IPS-18c (cell line): ENCODE measurements around the gene CREM.

ENCODE experiments used
- H3K4me3 ChIP-seq: 2 replicates; pipeline ENCODE4 v1.7.0; 2013; ENCODE audit warnings: low read depth, mild to moderate bottlenecking, low read length, moderate library complexity; ENCODE audit not compliant: insufficient read depth
- H3K9me3 ChIP-seq: one replicate; pipeline ENCODE4 v1.6.1; 2013; ENCODE audit warnings: mild to moderate bottlenecking, low read length, moderate library complexity; ENCODE audit not compliant: control insufficient read depth, insufficient read depth

Gene CREM

GRCh38 chr10:35129185-35129674 is 2.6 kb downstream of the CREM start:
- H3K4me3 ChIP-seq = no peak overlapping the region
- no peaks in the 10 kb centered on the region for H3K9me3 ChIP-seq

GRCh38 chr10:35130663-35131062 is 4.0 kb downstream of the CREM start:
- Histone ChIP-seq H3K4me3 (no peak overlapping the region), H3K9me3 (no peaks in the 10 kb centered on the region)

GRCh38 chr10:35132727-35133126 is 6.1 kb downstream of the CREM start:
- Histone ChIP-seq H3K9me3 (no peaks in the 10 kb centered on the region), H3K4me3 (no peak overlapping the region)

GRCh38 chr10:35133586-35133985 is 6.9 kb downstream of the CREM start:
- H3K4me3 ChIP-seq = no peak overlapping the region

GRCh38 chr10:35135861-35136260 is 9.2 kb downstream of the CREM start:
- Histone ChIP-seq H3K4me3 (no peak overlapping the region), H3K9me3 (no peaks in the 10 kb centered on the region)

More at GRCh38 chr10:35133586-35133985, 6.9 kb downstream of the CREM start:
- no peaks in the 10 kb centered on the region for H3K9me3 ChIP-seq

DNA sequence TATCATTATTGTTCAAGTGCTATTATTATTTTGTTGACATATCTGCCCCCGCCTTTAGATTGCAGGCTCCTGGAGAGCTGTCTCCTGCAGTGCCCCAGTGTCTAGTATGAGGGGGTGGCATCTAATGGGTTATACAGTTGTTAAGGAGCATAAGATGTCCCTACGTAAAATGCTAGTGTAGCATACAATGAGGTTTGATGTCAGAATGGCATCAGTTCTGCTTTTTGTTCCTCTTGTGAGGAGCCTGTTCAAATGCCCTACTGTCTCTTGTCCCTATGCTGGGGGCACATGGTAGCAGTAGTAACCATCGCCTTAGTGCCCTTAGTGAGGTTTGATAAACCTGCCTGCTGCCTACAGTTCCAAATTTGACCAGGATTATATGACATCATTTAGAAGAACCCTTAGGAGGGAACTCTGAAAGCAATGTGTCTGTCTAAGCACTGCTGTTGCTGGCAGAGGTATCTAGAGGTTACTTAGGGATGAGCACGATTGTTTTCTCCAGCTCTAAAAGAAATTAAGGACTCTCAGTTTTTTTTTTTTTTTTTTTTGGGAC is 9.7 kb downstream of the CREM start:
- no peak overlapping the region for H3K4me3 ChIP-seq

GRCh38 chr10:35140126-35140525 is 13.5 kb downstream of the CREM start:
- Histone ChIP-seq H3K9me3 (no peaks in the 10 kb centered on the region), H3K4me3 (no peak overlapping the region)

More for the DNA sequence above, 9.7 kb downstream of the CREM start:
- H3K9me3 ChIP-seq = no peaks in the 10 kb centered on the region

GRCh38 chr10:35140727-35141126 is 14.1 kb downstream of the CREM start:
- Histone ChIP-seq H3K4me3 (no peak overlapping the region), H3K9me3 (no peaks in the 10 kb centered on the region)

- Histone ChIP-seq H3K9me3 (no peaks in the 10 kb centered on the region), H3K4me3 (no peak overlapping the region)
Measured at GRCh38 chr10:35150308-35150707, 23.7 kb downstream of the CREM start.

GRCh38 chr10:35152992-35153391 is 26.3 kb downstream of the CREM start:
- no peak overlapping the region for H3K4me3 ChIP-seq
- no peaks in the 10 kb centered on the region for H3K9me3 ChIP-seq

DNA sequence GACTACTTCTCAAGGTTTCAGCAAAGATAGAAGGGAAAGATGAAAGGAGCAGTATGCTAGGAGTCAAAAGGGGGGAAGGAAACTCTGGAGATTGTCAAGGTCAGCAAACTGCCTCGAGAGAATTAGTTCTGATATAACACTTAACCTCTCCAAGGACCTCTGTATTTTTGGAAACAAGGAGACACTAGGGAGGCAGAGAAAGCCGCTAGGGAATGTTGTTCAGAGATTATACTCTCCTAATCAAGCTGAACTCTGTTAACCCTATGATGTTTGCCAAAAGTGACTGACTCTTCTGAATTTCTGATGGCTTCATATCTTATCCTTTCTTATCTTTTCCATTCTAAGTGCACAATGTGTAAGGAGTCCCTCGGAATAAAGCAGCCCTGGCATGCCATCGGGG is 27.1 kb downstream of the CREM start:
- no peaks in the 10 kb centered on the region for H3K9me3 ChIP-seq

GRCh38 chr10:35160743-35161142 is 34.1 kb downstream of the CREM start:
- Histone ChIP-seq H3K9me3 (no peaks in the 10 kb centered on the region), H3K4me3 (no peak overlapping the region)

More for the DNA sequence above, 27.1 kb downstream of the CREM start:
- H3K4me3 ChIP-seq = no peak overlapping the region

GRCh38 chr10:35161906-35162305 is 35.3 kb downstream of the CREM start:
- no peak overlapping the region for H3K4me3 ChIP-seq

GRCh38 chr10:35165136-35165535 is 38.5 kb downstream of the CREM start:
- Histone ChIP-seq H3K4me3 (no peak overlapping the region), H3K9me3 (no peaks in the 10 kb centered on the region)

More at GRCh38 chr10:35161906-35162305, 35.3 kb downstream of the CREM start:
- H3K9me3 ChIP-seq = no peaks in the 10 kb centered on the region

DNA sequence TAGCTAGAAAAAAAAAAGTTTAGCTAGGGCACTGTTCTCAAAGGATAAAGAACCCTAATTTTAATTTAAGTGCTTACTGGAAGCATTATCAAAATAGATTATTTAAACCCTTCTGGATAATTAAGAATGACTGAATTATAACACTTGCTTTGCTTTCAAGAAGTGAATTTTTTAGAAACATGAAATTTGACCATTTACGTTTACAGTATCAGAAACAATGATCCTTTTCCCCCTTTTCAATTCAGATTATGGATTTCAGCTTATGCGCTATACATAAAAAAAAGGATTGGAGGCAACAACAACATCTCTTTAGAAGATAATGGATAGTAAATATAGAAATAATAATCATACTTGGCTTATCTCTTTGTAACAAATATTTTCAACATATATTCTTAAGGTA is 39.2 kb downstream of the CREM start:
- no peak overlapping the region for H3K4me3 ChIP-seq
- no peaks in the 10 kb centered on the region for H3K9me3 ChIP-seq

- Histone ChIP-seq H3K4me3 (no peak overlapping the region), H3K9me3 (no peaks in the 10 kb centered on the region)
Measured at GRCh38 chr10:35166607-35167006, 40.0 kb downstream of the CREM start.

DNA sequence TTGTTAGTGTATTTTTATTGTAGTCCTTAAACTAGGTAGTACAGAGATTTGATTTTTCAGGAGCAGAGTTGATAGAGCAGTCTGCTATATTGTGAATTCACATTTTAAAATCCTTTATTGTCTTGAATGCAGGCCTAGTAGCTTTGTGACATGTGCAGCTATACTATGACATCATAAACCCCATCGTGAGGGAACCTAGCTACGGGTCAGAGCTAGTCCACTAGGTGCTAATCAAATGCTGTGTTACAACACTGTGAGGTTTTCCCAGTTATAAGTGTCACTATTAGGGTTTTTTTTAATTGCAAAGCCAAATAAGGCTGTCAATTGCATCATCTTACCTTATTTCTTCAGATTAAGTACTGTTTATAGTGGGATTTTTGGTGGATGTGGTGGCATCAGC is 40.7 kb downstream of the CREM start:
- Histone ChIP-seq H3K4me3 (no peak overlapping the region), H3K9me3 (no peaks in the 10 kb centered on the region)

DNA sequence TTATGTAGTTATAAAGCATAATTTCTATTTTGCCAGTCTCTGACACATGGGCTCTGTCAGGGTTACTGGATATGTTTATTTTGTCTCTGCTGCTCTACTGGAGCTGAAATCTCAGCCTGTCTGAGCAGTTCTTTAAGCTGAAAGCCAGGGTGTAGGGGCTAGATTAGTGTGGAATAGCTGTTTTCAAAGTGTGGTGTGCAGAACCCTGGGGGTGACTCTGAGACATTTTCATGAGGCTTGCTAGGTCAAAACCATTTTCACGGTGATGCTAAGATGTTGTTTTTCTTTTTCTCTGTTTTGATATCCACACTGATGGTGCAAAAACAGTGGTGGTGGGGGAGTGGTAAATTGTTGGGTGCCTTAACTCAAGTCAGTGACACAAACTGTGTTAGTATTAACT is 45.5 kb downstream of the CREM start:
- Histone ChIP-seq H3K4me3 (no peak overlapping the region), H3K9me3 (no peaks in the 10 kb centered on the region)

DNA sequence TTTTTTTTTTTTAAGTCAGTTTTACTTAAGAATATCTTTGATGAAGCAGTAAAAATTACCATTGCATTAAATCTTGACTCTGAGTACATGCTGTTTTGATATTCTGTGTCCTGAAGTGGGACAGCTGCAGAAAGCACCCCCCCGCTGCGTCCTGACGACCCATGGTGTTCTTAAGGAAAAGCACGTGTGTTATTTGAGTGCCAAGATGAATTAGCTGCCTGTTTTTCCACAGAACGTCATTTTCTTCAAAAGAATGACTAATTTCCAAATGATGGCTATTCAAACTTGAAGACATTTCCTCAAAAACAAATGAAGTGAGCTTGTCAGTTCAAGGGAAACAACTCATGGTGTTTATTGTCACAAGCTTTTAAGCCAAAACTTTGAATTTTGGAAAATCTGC is 45.9 kb downstream of the CREM start:
- no peak overlapping the region for H3K4me3 ChIP-seq
- H3K9me3 ChIP-seq = no peaks in the 10 kb centered on the region
